GM18526 (cell line): ENCODE results near the gene ZNF629.

Source experiments
- POLR2A ChIP-seq: IDR thresholded peaks from 3 replicates; pipeline ENCODE4 v1.6.1; 2011; ENCODE audit not compliant: insufficient read length; ENCODE audit errors: extremely low read depth

Gene ZNF629

GRCh38 chr16:30775392-30776188 lies 11.4 kb downstream of the ZNF629 start:
- peak; percentile 29 for TF ChIP-seq POLR2A

DNA sequence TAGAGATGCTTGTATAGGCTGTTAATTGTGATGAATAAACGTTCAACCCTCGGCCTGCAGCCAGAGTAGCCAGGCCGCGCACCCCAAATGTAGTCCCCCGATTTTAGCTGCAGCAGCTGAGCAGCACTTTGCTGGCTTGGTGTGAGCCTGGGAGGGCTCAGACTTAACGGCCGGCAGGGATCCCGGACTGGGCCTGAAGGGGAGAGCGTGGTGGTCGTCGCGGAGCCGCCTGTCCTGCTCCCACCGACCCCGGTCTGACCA lies 11.9 kb downstream of the ZNF629 start:
- no peak for TF ChIP-seq POLR2A

- TF ChIP-seq POLR2A: no peak
Observed at GRCh38 chr16:30774367-30775130, 12.5 kb downstream of the ZNF629 start.

DNA sequence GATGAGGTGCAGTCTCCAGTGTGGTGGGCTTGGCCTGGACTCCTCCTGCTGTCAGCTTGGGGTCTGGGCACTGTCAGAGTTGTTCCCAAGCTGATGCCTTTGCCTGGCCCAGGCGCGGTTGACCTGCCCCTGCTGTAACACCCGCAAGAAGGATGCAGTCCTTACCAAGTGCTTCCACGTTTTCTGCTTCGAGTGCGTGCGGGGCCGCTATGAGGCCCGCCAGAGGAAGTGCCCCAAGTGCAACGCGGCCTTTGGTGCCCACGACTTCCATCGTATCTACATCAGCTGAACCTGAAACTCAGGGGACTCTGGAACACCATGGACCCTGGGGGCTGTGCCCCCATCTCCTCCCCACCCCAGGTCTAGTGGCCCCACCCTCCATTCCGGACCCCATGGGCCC lies 13.2 kb downstream of the ZNF629 start:
- TF ChIP-seq POLR2A: no peak

- TF ChIP-seq POLR2A: no peak
Observed at GRCh38 chr16:30771726-30772125, 15.3 kb downstream of the ZNF629 start.

GRCh38 chr16:30769379-30770089 lies 17.5 kb downstream of the ZNF629 start:
- no peak for TF ChIP-seq POLR2A

DNA sequence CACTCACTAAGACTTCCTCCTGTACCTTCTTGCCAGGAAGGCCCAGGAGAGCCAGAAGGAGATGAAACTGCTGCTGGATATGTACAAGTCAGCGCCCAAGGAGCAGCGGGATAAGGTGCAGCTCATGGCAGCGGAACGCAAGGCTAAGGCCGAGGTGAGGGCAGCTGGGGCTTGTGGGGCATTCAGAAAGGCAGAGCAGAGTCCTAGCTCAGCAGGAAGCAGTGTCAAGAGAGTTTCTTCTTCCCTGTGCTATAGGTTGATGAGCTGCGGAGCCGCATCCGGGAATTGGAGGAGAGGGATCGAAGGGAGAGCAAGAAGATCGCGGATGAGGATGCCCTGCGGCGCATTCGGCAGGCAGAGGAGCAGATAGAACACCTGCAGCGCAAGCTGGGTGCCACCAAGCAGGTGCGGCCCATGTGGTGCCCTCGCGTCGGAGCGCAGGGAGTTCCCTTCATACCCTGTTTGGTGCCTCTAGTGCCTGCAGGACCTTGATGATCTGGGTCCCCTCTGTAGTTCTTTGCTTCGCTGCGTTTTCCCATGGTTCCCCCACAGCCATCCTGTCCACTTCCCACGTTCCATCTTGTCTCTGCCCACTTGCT lies 18.3 kb downstream of the ZNF629 start:
- no peak for TF ChIP-seq POLR2A

DNA sequence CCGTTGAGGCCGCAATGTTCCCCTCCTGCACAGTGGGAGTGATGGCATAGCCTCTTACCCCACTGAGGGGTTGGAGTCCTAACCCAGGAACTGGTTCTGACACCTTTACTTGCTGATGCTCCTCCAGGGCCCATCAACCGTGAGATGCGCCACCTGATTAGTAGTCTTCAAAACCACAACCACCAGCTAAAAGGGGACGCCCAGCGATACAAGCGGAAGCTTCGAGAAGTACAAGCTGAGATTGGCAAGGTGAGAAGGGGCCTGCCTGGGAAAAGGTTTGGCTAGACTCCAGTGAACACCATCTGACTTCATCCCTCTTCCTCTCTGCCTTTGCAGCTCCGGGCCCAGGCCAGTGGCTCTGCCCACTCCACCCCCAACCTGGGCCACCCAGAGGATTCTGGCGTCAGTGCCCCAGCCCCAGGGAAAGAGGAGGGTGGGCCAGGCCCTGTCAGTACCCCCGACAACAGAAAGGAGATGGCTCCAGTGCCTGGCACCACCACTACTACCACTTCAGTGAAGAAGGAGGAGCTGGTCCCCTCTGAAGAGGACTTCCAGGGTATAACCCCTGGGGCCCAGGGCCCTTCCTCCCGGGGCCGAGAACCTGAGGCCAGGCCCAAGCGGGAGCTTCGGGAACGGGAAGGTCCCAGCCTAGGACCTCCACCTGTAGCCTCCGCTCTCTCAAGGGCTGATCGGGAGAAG lies 19.1 kb downstream of the ZNF629 start:
- no peak for TF ChIP-seq POLR2A

DNA sequence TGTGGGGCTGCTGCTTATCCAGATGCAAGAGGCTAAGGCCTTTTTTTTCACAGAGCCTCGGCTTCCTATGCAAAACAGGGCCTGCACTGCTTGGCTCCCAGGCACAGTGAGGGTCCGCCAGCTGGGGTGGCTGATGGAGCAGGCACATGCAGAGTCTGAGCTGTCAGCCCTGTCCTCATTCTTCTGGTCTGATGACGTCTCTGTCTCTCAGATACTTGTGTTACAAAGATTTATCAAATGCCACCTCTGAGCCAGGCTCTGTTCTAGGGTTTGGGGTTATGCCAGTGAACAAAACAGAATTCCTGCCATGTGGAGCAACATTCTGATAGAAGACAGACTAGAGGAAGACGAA lies 20.1 kb downstream of the ZNF629 start:
- no peak for TF ChIP-seq POLR2A

DNA sequence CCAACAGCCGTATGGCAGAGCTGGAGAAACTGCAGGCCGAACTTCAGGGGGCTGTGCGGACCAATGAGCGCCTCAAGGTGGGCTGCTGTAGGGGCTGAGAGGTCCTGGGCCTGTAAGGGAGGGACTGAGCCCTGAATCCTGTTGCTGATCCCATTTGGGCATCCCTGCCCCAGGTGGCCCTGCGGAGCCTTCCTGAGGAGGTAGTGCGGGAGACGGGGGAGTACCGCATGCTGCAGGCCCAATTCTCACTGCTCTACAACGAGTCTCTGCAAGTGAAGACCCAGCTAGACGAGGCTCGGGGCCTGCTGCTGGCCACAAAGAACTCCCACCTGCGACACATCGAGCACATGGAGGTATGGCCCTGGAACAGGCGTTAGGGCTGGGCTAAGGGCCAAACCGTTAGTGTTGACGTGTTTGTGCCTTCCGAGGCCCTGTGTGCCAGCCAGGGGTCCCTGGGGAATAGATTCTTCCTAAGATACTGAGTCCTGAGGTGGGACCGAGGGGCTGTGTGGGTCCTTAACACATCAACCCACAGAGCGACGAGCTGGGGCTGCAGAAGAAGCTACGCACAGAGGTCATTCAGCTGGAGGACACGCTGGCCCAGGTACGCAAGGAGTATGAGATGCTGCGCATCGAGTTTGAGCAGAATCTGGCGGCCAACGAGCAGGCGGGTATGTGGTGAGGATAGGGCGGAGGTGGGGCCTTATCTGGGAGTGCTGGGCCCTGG lies 20.6 kb downstream of the ZNF629 start:
- TF ChIP-seq POLR2A: no peak

DNA sequence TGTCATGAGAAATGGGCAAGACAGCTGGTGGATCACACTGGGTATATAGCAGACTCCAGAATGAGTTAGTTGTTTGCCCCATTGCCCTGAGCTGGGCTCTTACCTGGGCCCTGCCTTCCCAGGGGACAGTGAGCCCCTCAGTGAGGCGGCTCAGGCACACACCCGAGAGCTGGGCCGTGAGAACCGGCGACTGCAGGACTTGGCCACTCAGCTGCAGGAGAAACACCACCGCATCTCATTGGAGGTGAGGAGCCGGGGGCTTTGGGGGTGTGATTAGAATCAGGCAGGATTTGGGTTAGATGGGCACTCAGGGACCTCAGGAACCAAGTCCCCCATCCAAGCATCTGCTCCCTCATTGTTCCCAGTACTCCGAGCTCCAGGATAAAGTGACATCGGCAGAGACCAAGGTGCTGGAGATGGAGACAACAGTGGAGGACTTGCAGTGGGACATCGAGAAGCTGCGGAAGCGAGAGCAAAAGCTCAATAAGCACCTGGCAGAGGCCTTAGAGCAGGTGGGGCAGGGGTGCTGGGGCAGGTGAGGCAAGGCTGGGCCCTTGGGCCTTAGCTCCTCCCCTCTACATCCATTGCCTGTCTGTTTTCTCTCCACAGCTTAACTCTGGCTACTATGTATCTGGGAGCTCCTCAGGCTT lies 22.1 kb downstream of the ZNF629 start:
- no peak for TF ChIP-seq POLR2A

DNA sequence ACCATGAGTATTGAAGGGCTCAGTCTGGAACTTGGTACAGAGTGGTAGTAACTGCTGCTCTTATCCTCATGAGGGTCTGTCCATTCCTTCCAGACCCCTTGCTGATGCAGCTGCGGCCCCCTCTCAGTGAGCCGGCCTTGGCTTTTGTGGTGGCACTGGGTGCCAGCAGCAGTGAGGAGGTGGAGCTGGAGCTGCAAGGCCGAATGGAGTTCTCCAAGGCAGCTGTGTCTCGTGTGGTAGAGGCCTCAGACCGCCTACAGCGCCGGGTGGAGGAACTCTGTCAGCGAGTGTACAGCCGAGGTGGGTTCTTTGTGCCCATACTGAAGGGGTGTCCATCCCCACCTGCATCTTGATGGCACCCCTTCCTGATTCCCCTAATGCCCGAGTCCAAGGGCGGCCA lies 22.9 kb downstream of the ZNF629 start:
- TF ChIP-seq POLR2A: no peak

GRCh38 chr16:30762991-30763725 lies 23.8 kb downstream of the ZNF629 start:
- TF ChIP-seq POLR2A: no peak
